ENCODE data around the gene MCC. TPM values are rescaled to one million over a fixed set of nuclear protein-coding genes. Genes with fewer than 3 reads are reported as not detected.

MCC gene
- total and polyA plus RNA-seq, 2 donors (not counting 1 experiment from before 2014, with no cell fraction given), result 3.2 to 41.3 TPM

DNA sequence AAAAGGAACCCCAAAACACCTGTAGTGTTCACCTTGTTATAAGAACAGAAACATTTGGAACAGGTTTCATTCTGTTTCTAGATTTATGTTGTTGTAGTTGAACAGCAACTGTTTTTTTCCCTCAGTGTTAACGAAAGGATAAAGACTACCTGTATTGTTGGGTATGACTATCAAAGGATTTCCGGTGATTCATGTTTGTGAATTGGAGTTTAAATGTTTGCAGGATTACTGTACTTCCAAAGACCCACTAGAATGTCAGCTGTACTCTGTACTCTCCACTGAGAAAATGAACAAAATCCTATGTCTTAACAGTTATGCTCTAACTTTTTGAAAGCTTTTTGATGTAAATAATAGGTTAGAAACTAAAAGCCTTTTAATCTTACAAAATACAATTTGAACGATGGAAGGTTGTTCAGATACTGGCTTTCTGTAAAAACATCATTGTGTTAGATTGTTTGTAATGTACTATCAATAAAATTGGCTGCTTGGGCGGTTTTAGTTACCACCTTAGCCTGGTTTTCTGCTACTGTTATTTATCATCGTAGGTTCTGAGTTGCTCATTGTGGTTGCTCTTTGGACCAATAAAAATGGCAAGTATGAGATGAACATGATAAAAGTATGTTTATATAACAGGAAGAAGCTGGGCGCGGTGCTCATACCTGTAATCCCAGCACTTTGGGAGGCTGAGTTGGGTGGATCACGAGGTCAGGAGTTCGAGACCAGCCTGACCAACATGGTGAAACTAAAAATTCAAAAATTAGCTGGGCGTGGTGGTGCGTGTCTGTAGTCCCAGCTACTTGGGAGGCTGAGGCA is 467.6 kb downstream of the MCC start:
- H2AFZ ChIP-seq (ENCODE audit: low read length), result no peak overlapping the region
- peak; percentile 29 to 92 for DNase-seq (ENCODE audit: low read depth in 2 of 2)
- no peaks in the 10 kb centered on the region for H4K20me1 ChIP-seq (ENCODE audit: control insufficient read depth, extremely low read depth, insufficient read depth, low read length)
- no peaks in the 10 kb centered on the region for H3K9me3 ChIP-seq (ENCODE audit: control insufficient read depth, insufficient read depth, low read depth, low read length)
- no peaks in the 10 kb centered on the region for H3K36me3 ChIP-seq (ENCODE audit: control insufficient read depth, insufficient read depth, low read length)
- no peaks in the 10 kb centered on the region for H3K79me2 ChIP-seq (ENCODE audit: control insufficient read depth, insufficient read depth, low read length)
- H3K4me1 ChIP-seq (ENCODE audit: control insufficient read depth, extremely low read depth, insufficient read depth, low read length), result no peaks in the 10 kb centered on the region
- H3K4me2 ChIP-seq (ENCODE audit: extremely low read depth, insufficient read depth, low read length), result no peak overlapping the region
- H3K27me3 ChIP-seq (ENCODE audit: control insufficient read depth, insufficient read depth, low read length), result no peaks in the 10 kb centered on the region
- H3K27ac ChIP-seq (ENCODE audit: insufficient read depth, low read length), result no peak overlapping the region
- TF ChIP-seq CTCF (conservative IDR thresholded peaks at IDR 0.05 in 1 of 2, IDR thresholded peaks at IDR 0.05 in 1 of 2; ENCODE audit: low read depth in 1 of 2, low read length in 2 of 2), result no peak
- TF ChIP-seq EZH2 (IDR thresholded peaks at IDR 0.05; ENCODE audit: low read length, missing control alignments), result no peak
- no peak overlapping the region for H3K9ac ChIP-seq (ENCODE audit: insufficient read depth, low read length)
- H3K4me3 ChIP-seq (replicated peaks in 1 of 4; ENCODE audit: control extremely low read depth in 1 of 4, insufficient read depth in 1 of 4, low read depth in 3 of 4, low read length in 4 of 4), result no peak overlapping the region

DNA sequence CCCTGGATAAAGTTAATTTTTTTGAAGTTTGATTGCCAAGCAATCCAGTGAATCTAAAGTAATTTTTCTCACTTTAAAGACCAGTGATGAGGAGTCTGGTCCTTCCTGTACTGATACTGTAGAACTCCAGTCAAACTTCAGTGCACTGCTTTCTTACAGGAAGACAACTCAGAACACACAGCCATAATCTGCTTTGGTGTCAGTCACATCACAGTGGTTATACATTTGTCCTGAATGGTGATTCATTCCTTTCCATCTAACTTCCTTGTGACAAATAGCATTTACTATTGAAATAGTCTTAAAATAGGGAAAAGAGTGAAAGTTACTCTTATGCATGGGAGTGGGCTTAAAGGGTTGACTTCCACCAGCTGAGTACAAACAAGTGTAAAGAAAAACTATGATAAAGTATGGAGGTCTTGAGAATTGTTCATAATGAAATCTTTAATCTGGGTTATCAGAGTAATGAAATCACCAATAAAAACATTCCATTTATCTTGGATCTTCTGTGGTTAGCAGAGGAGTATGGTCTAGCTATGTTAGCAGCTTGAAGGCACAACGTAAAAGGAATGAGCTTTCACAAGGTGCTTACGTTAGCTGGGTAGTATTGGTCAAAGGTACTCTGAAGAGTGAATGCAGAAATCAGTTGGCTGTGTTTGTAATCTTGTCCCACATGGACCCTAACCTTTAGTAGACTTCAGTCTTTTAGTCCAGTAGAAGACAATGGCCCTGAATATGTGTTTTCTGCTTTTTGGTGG is 470.2 kb downstream of the MCC start:
- DNase-seq (ENCODE audit: low read depth in 2 of 2), result peak in 1 of 2 donors; percentile 92
- H3K27me3 ChIP-seq (ENCODE audit: control insufficient read depth, insufficient read depth, low read length), result no peaks in the 10 kb centered on the region
- no peaks in the 10 kb centered on the region for H3K4me1 ChIP-seq (ENCODE audit: control insufficient read depth, extremely low read depth, insufficient read depth, low read length)

More for the DNA sequence above, 470.2 kb downstream of the MCC start:
- Histone ChIP-seq H3K36me3 (ENCODE audit: control insufficient read depth, insufficient read depth, low read length) (no peaks in the 10 kb centered on the region), H2AFZ (ENCODE audit: low read length) (no peak overlapping the region), H3K4me2 (ENCODE audit: extremely low read depth, insufficient read depth, low read length) (no peak overlapping the region), H3K4me3 (replicated peaks in 1 of 4; ENCODE audit: control extremely low read depth in 1 of 4, insufficient read depth in 1 of 4, low read depth in 3 of 4, low read length in 4 of 4) (no peak overlapping the region), H3K79me2 (ENCODE audit: control insufficient read depth, insufficient read depth, low read length) (no peaks in the 10 kb centered on the region), H3K9ac (ENCODE audit: insufficient read depth, low read length) (no peak overlapping the region), H3K27ac (ENCODE audit: insufficient read depth, low read length) (no peak overlapping the region), H4K20me1 (ENCODE audit: control insufficient read depth, extremely low read depth, insufficient read depth, low read length) (no peaks in the 10 kb centered on the region), H3K9me3 (ENCODE audit: control insufficient read depth, insufficient read depth, low read depth, low read length) (no peaks in the 10 kb centered on the region)
- TF ChIP-seq CTCF (conservative IDR thresholded peaks at IDR 0.05 in 1 of 2, IDR thresholded peaks at IDR 0.05 in 1 of 2; ENCODE audit: low read depth in 1 of 2, low read length in 2 of 2) (no peak), EZH2 (IDR thresholded peaks at IDR 0.05; ENCODE audit: low read length, missing control alignments) (no peak)
